HepG2 (cell line): ENCODE results near the gene DTNB.

Source experiments
- FOXM1 ChIP-seq: sonication (generic); formaldehyde crosslinking; IDR thresholded peaks from 2 replicates; pipeline ENCODE4 v1.5.0; 2020; ENCODE audit warnings: missing genetic modification reagents
- POLR2A ChIP-seq, 2 experiments: IDR thresholded peaks; 2 replicates each; pipeline ENCODE4 v1.6.1; 2011; ENCODE audit warnings: low read depth in 2 of 2, low read length in 2 of 2, mild to moderate bottlenecking in 1 of 2, moderate library complexity in 1 of 2; ENCODE audit not compliant: insufficient read depth in 1 of 2
- ZBTB26 ChIP-seq: IDR thresholded peaks from 2 replicates; pipeline ENCODE4 v1.6.1; 2016; ENCODE audit warnings: missing compliant biosample characterization, missing genetic modification reagents, borderline replicate concordance
- ZSCAN30 ChIP-seq: sonication (generic); formaldehyde crosslinking; IDR thresholded peaks from 2 replicates; pipeline ENCODE4 v1.5.0; 2020; ENCODE audit warnings: mild to moderate bottlenecking, missing genetic modification reagents
- TF ChIP-seq, protein P1 (sequence below): sonication (generic); formaldehyde crosslinking; IDR thresholded peaks from 2 replicates; pipeline ENCODE4 v1.5.0; 2020; ENCODE audit warnings: mild to moderate bottlenecking, missing genetic modification reagents, moderate library complexity

GRCh38 chr2:25620077-25620476 is 53.3 kb downstream of the DTNB start:
- TF ChIP-seq, protein P1, sequence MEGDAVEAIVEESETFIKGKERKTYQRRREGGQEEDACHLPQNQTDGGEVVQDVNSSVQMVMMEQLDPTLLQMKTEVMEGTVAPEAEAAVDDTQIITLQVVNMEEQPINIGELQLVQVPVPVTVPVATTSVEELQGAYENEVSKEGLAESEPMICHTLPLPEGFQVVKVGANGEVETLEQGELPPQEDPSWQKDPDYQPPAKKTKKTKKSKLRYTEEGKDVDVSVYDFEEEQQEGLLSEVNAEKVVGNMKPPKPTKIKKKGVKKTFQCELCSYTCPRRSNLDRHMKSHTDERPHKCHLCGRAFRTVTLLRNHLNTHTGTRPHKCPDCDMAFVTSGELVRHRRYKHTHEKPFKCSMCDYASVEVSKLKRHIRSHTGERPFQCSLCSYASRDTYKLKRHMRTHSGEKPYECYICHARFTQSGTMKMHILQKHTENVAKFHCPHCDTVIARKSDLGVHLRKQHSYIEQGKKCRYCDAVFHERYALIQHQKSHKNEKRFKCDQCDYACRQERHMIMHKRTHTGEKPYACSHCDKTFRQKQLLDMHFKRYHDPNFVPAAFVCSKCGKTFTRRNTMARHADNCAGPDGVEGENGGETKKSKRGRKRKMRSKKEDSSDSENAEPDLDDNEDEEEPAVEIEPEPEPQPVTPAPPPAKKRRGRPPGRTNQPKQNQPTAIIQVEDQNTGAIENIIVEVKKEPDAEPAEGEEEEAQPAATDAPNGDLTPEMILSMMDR (CRISPR knock-in tag): no peak
- TF ChIP-seq ZBTB26 (no peak), FOXM1 (CRISPR knock-in tag) (no peak), POLR2A (IDR thresholded peaks at IDR 0.05; ENCODE audit: insufficient read depth in 1 of 2, low read depth in 2 of 2, low read length in 2 of 2) (no peak), ZSCAN30 (CRISPR knock-in tag) (no peak)
